ENCODE data around the gene SLC39A10. TPM values are rescaled to one million over a fixed set of nuclear protein-coding genes. Genes with fewer than 3 reads are reported as not detected.

Gene SLC39A10
- total and polyA plus RNA-seq, 10 of the 15 experiments (the other 5 are each of a cell fraction or from before 2014, with no cell fraction given), result 2.0 to 23.6 (median 7.9) TPM

- BruUV-seq (replicated peaks), result no TSS peak
- Histone ChIP-seq H3K36me3 (ENCODE audit: control insufficient read depth in 2 of 2, insufficient read depth in 2 of 2, low read length in 1 of 2) (no peaks in the 10 kb centered on the region), H3K4me3 (no peak overlapping the region), H3K4me2 (ENCODE audit: control insufficient read depth, insufficient read depth) (no peak overlapping the region), H3K27me3 (replicated peaks in 1 of 2; ENCODE audit: control insufficient read depth in 2 of 2, insufficient read depth in 2 of 2, low read length in 1 of 2) (no peaks in the 10 kb centered on the region), H3K4me1 (ENCODE audit: control insufficient read depth, insufficient read depth, low read length) (no peaks in the 10 kb centered on the region), H3K9ac (ENCODE audit: control insufficient read depth, insufficient read depth, low read length) (no peak overlapping the region), H3K79me2 (ENCODE audit: control insufficient read depth, insufficient read depth, low read length) (no peaks in the 10 kb centered on the region), H2AFZ (ENCODE audit: control insufficient read depth, low read depth, low read length) (no peak overlapping the region), H3K27ac (ENCODE audit: control insufficient read depth, insufficient read depth) (no peak overlapping the region), H3K9me3 (replicated peaks; ENCODE audit: control insufficient read depth, insufficient read depth, low read length) (no peaks in the 10 kb centered on the region), H4K20me1 (ENCODE audit: control insufficient read depth, insufficient read depth) (no peaks in the 10 kb centered on the region)
- ChIA-PET SMC1A (ENCODE audit: uncharacterized antibody, unreplicated experiment) (interaction anchor here (0.7 kb wide), 1 partner anchor 177 kb away, joined by 3 read pairs; no protein-coding TSS in a partner anchor), POLR2A (no interaction called here), RAD21 (ENCODE audit: unreplicated experiment) (no interaction called here), CTCF (interaction anchor here (0.7 kb wide), 1 partner anchor 98 kb away, joined by 3 read pairs; no protein-coding TSS in a partner anchor)
- no peak for ATAC-seq
- FAIRE-seq, result no peak
- no peak for DNase-seq (ENCODE audit: low read depth, low spot score)
- in situ Hi-C loops (cut with MboI) (no loop called here), intact Hi-C loops (cut with micrococcal nuclease; ENCODE audit: unreplicated experiment) (no loop called here)
- TF ChIP-seq ZSCAN29 (IDR thresholded peaks at IDR 0.05) (no peak), ZNF217 (IDR thresholded peaks at IDR 0.05) (no peak)
Observed at GRCh38 chr2:195763866-195764265, 106.8 kb downstream of the SLC39A10 start.

GRCh38 chr2:195766691-195767090 lies 109.7 kb downstream of the SLC39A10 start:
- TF ChIP-seq FOXK2 (IDR thresholded peaks at IDR 0.05), result no peak
- no peak for TF ChIP-seq ZNF207 (IDR thresholded peaks at IDR 0.05; ENCODE audit: borderline replicate concordance)
- TF ChIP-seq RCOR1 (conservative IDR thresholded peaks at IDR 0.05; ENCODE audit: low read depth, low read length), result no peak
- no peak for TF ChIP-seq EP300 (IDR thresholded peaks at IDR 0.05; ENCODE audit: borderline replicate concordance in 1 of 2, control insufficient read depth in 1 of 2, low read depth in 2 of 2, low read length in 2 of 2)
- TF ChIP-seq JUNB (IDR thresholded peaks at IDR 0.05), result no peak
- TF ChIP-seq POLR2AphosphoS5 (IDR thresholded peaks at IDR 0.05; ENCODE audit: low read length), result no peak
- TF ChIP-seq CHD2 (IDR thresholded peaks at IDR 0.05; ENCODE audit: borderline replicate concordance, low read depth, low read length), result no peak
- TF ChIP-seq TAF1 (IDR thresholded peaks at IDR 0.05; ENCODE audit: borderline replicate concordance, low read depth, low read length), result no peak
- no peak for TF ChIP-seq SUZ12 (IDR thresholded peaks at IDR 0.05; ENCODE audit: unreplicated experiment)
- no peak for TF ChIP-seq BACH1 (IDR thresholded peaks at IDR 0.05; ENCODE audit: borderline replicate concordance)
- TF ChIP-seq IKZF1 (conservative IDR thresholded peaks at IDR 0.05), result no peak
- TF ChIP-seq USF2 (IDR thresholded peaks at IDR 0.05; ENCODE audit: borderline replicate concordance, low read depth, low read length), result no peak
- no peak for TF ChIP-seq NFXL1 (IDR thresholded peaks at IDR 0.05; ENCODE audit: borderline replicate concordance)
- no peak for TF ChIP-seq E2F8 (IDR thresholded peaks at IDR 0.05; ENCODE audit: low read depth, partially characterized antibody)
- no peaks in the 10 kb centered on the region for H3K9me3 ChIP-seq (replicated peaks; ENCODE audit: control insufficient read depth, insufficient read depth, low read length)
- H3K36me3 ChIP-seq (ENCODE audit: control insufficient read depth in 2 of 2, insufficient read depth in 2 of 2, low read length in 1 of 2), result no peaks in the 10 kb centered on the region
- ChIA-PET SMC1A (ENCODE audit: uncharacterized antibody, unreplicated experiment) (interaction anchor here (1.0 kb wide), 1 partner anchor 231 kb away, joined by 3 read pairs; no protein-coding TSS in a partner anchor), CTCF (interaction anchor here (0.5 to 1.7 kb wide), 2 partner anchors 21 to 248 kb away, joined by 3 to 4 read pairs; no protein-coding TSS in a partner anchor), RAD21 (ENCODE audit: unreplicated experiment) (no interaction called here), POLR2A (no interaction called here)
- ATAC-seq (no peak), DNase-seq (ENCODE audit: low read depth, low spot score) (no peak), FAIRE-seq (no peak)
- no peak overlapping the region for H3K9ac ChIP-seq (ENCODE audit: control insufficient read depth, insufficient read depth, low read length)
- intact Hi-C loops (cut with micrococcal nuclease; ENCODE audit: unreplicated experiment) (no loop called here), in situ Hi-C loops (cut with MboI) (no loop called here)
- H3K4me1 ChIP-seq (ENCODE audit: control insufficient read depth, insufficient read depth, low read length), result no peaks in the 10 kb centered on the region
- H3K4me3 ChIP-seq, result no peak overlapping the region
- no peak overlapping the region for H3K27ac ChIP-seq (ENCODE audit: control insufficient read depth, insufficient read depth)
- no peaks in the 10 kb centered on the region for H4K20me1 ChIP-seq (ENCODE audit: control insufficient read depth, insufficient read depth)
- WGBS (ENCODE audit: insufficient coverage, insufficient replicate concordance, low lambda C conversion rate, missing lambda C conversion rate), result 85% methylated on average over 1 of the region's 1 CpG
- no peaks in the 10 kb centered on the region for H3K27me3 ChIP-seq (replicated peaks in 1 of 2; ENCODE audit: control insufficient read depth in 2 of 2, insufficient read depth in 2 of 2, low read length in 1 of 2)
- no peak overlapping the region for H2AFZ ChIP-seq (ENCODE audit: control insufficient read depth, low read depth, low read length)
- H3K79me2 ChIP-seq (ENCODE audit: control insufficient read depth, insufficient read depth, low read length), result no peaks in the 10 kb centered on the region
- no peak overlapping the region for H3K4me2 ChIP-seq (ENCODE audit: control insufficient read depth, insufficient read depth)
- BruUV-seq (replicated peaks), result no TSS peak

All from GM12878 (cell line).